ENCODE results near the gene SAP30BP. TPM values are rescaled to one million over a fixed set of nuclear protein-coding genes. Genes with fewer than 3 reads are reported as not detected.

Gene SAP30BP
- total and polyA plus RNA-seq, 4 donors, result 20.9 to 33.4 (median 30.2) TPM

- TF ChIP-seq EGR1 (IDR thresholded peaks at IDR 0.05; ENCODE audit: low read depth in 2 of 2) (no peak), REST (IDR thresholded peaks at IDR 0.05) (no peak), FOXA2 (IDR thresholded peaks at IDR 0.05) (no peak), NR2F2 (IDR thresholded peaks at IDR 0.05) (no peak), ZBTB33 (IDR thresholded peaks at IDR 0.05) (no peak), CTCF (IDR thresholded peaks at IDR 0.05; ENCODE audit: low read depth, low read length, missing input control) (no peak), HNF4A (conservative IDR thresholded peaks at IDR 0.05) (no peak), YY1 (IDR thresholded peaks at IDR 0.05) (no peak), RAD21 (IDR thresholded peaks at IDR 0.05) (no peak), GABPA (IDR thresholded peaks at IDR 0.05 in 1 of 2, conservative IDR thresholded peaks at IDR 0.05 in 1 of 2) (no peak), FOXA1 (IDR thresholded peaks at IDR 0.05) (no peak), JUND (IDR thresholded peaks at IDR 0.05) (no peak)
- Histone ChIP-seq H3K4me1 (ENCODE audit: control insufficient read depth in 4 of 4, insufficient read depth in 4 of 4, low read length in 3 of 4) (peaks cover 0 to 7% (median 3%) of the 10 kb centered on the region in 4 donors), H3K27me3 (ENCODE audit: control insufficient read depth in 4 of 4, insufficient read depth in 4 of 4, low read length in 3 of 4) (no peaks in the 10 kb centered on the region), H3K9ac (ENCODE audit: low read depth in 1 of 2, low read length in 2 of 2) (no peak overlapping the region), H3K27ac (ENCODE audit: low read depth in 1 of 2, low read length in 2 of 2) (no peak overlapping the region), H3K36me3 (ENCODE audit: control insufficient read depth in 4 of 4, insufficient read depth in 3 of 4, low read depth in 1 of 4, low read length in 3 of 4) (no peaks in the 10 kb centered on the region), H3K4me3 (ENCODE audit: low read depth in 1 of 3, low read length in 3 of 3) (no peak overlapping the region), H3K9me3 (ENCODE audit: control insufficient read depth in 4 of 4, low read length in 3 of 4) (no peaks in the 10 kb centered on the region)
- WGBS, result 92% methylated on average over 24 of the region's 24 CpGs
- DNase-seq (ENCODE audit: low spot score), result no peak
Observed at GRCh38 chr17:75730065-75730464, 62.9 kb downstream of the SAP30BP start.

GRCh38 chr17:75731086-75731715, 64.1 kb downstream of the SAP30BP start:
- no peak for TF ChIP-seq FOXA2 (IDR thresholded peaks at IDR 0.05)
- TF ChIP-seq RXRA (IDR thresholded peaks at IDR 0.05), result no peak
- TF ChIP-seq EGR1 (IDR thresholded peaks at IDR 0.05; ENCODE audit: low read depth in 2 of 2), result no peak
- no peak for TF ChIP-seq REST (IDR thresholded peaks at IDR 0.05)
- no peak for TF ChIP-seq NR2F2 (IDR thresholded peaks at IDR 0.05)
- TF ChIP-seq GABPA (IDR thresholded peaks at IDR 0.05 in 1 of 2, conservative IDR thresholded peaks at IDR 0.05 in 1 of 2), result no peak
- TF ChIP-seq MAX (IDR thresholded peaks at IDR 0.05), result no peak
- no peak for TF ChIP-seq SP1 (IDR thresholded peaks at IDR 0.05)
- TF ChIP-seq TAF1 (conservative IDR thresholded peaks at IDR 0.05), result no peak
- TF ChIP-seq HNF4A (conservative IDR thresholded peaks at IDR 0.05), result no peak
- H3K36me3 ChIP-seq (ENCODE audit: control insufficient read depth in 4 of 4, insufficient read depth in 3 of 4, low read depth in 1 of 4, low read length in 3 of 4), result no peaks in the 10 kb centered on the region
- no peak overlapping the region for H3K4me3 ChIP-seq (ENCODE audit: low read depth in 1 of 3, low read length in 3 of 3)
- H3K4me1 ChIP-seq (ENCODE audit: control insufficient read depth in 4 of 4, insufficient read depth in 4 of 4, low read length in 3 of 4), result peaks cover 0 to 7% (median 3%) of the 10 kb centered on the region in 4 donors
- no peaks in the 10 kb centered on the region for H3K9me3 ChIP-seq (ENCODE audit: control insufficient read depth in 4 of 4, low read length in 3 of 4)
- no peak overlapping the region for H3K9ac ChIP-seq (ENCODE audit: low read depth in 1 of 2, low read length in 2 of 2)
- no peak for DNase-seq (ENCODE audit: low spot score)
- H3K27me3 ChIP-seq (ENCODE audit: control insufficient read depth in 4 of 4, insufficient read depth in 4 of 4, low read length in 3 of 4), result no peaks in the 10 kb centered on the region
- WGBS, result 91% methylated on average over 26 of the region's 26 CpGs
- no peak overlapping the region for H3K27ac ChIP-seq (ENCODE audit: low read depth in 1 of 2, low read length in 2 of 2)
